ENCODE results near the gene HSPB7. TPM values are rescaled to one million over a fixed set of nuclear protein-coding genes. Genes with fewer than 3 reads are reported as not detected.
"Not testable (repeated sequence)": the region's sequence is repeated elsewhere in the genome, so short reads cannot be mapped to it uniquely, and the experiment has no call there.

HSPB7 gene
- total and polyA plus RNA-seq, 2 of the 8 experiments (the other 6 are each of a cell fraction or from before 2014, with no cell fraction given), result not detected

DNA sequence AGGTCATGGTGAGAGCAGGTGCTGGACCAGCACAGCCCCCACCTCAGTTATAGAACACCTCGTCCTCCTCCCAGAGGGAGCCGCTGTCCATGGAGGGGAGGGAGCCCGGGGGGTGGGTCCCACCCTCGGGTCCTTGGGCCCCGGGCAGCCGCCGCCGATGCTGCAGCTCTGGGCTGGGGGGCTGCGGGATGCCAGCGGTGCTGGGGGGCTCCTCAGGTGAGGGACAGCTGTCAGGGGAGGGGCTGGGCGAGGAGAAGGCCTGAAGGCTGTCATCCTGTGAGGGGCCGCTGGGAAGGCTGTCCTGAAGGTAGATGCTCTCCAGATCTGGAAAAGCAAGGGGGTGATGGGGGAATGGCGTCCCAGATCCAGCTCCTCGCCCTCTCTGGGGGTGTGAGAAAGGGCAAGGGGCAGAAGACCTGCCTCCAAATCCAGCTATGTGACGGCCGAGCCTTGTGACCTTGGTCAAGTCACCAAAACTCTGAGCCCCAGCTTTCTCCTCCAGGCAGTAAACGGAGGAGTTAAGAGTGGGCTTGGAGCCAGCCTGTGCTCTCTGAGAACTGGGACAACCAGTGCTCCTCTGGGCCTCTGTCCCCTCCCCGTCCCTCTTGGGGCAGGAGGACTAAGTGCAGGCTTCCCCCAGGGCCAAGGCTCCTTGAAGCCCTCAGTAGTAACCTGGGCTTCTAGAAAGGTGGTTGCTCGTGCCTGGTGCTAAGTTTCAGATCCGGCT lies 40.7 kb upstream of the HSPB7 start:
- not testable (repeated sequence) for H3K9me3 ChIP-seq (ENCODE audit: insufficient read depth in 2 of 2, low read depth in 1 of 2, low read length in 1 of 2); H3K4me2 ChIP-seq (ENCODE audit: insufficient read depth in 1 of 2, low read depth in 2 of 2, low read length in 2 of 2); H3K9ac ChIP-seq (replicated peaks in 1 of 4; ENCODE audit: extremely low read depth in 1 of 4, low read depth in 3 of 4, low read length in 3 of 4); H2BK20ac ChIP-seq (ENCODE audit: low read length); H4K91ac ChIP-seq (replicated peaks; ENCODE audit: insufficient read length, low read length); H3K79me1 ChIP-seq (ENCODE audit: low read depth, low read length); H3K27me3 ChIP-seq (replicated peaks in 1 of 4; ENCODE audit: control insufficient read depth in 3 of 4, extremely low read depth in 1 of 4, insufficient read depth in 3 of 4, low read length in 3 of 4); H4K5ac ChIP-seq (ENCODE audit: insufficient read length, low read depth, low read length); DNase-seq (ENCODE audit: low read depth in 1 of 2, low spot score in 2 of 2); H2BK5ac ChIP-seq (ENCODE audit: low read depth, low read length); H4K20me1 ChIP-seq (replicated peaks in 1 of 2; ENCODE audit: control insufficient read depth in 1 of 2, insufficient read depth in 2 of 2, low read length in 2 of 2); H3K4ac ChIP-seq (replicated peaks; ENCODE audit: insufficient read length, low read depth, low read length); H2BK120ac ChIP-seq (replicated peaks; ENCODE audit: low read depth, low read length); H2BK12ac ChIP-seq (ENCODE audit: low read depth, low read length); H3K79me2 ChIP-seq (ENCODE audit: control insufficient read depth in 1 of 2, insufficient read depth in 2 of 2, low read length in 2 of 2); H3K27ac ChIP-seq (ENCODE audit: low read depth, low read length); H3K23me2 ChIP-seq (ENCODE audit: low read depth, low read length); H3K4me3 ChIP-seq (ENCODE audit: extremely low read depth in 1 of 4, insufficient read depth in 2 of 4, low read depth in 3 of 4, low read length in 4 of 4); H2AK5ac ChIP-seq (ENCODE audit: low read depth, low read length); FAIRE-seq; H3K18ac ChIP-seq (ENCODE audit: extremely low read depth, low read length); H2BK15ac ChIP-seq (ENCODE audit: low read length); H3K23ac ChIP-seq (ENCODE audit: insufficient read length); H3K56ac ChIP-seq (replicated peaks; ENCODE audit: insufficient read length, low read depth, low read length); H2AFZ ChIP-seq (ENCODE audit: low read length); H3K36me3 ChIP-seq (ENCODE audit: control insufficient read depth in 2 of 4, insufficient read depth in 4 of 4, low read length in 3 of 4); H3K14ac ChIP-seq (ENCODE audit: insufficient read length); H3K4me1 ChIP-seq (replicated peaks in 1 of 4; ENCODE audit: control insufficient read depth in 3 of 4, insufficient read depth in 4 of 4, low read length in 3 of 4); H4K8ac ChIP-seq (ENCODE audit: extremely low read depth, insufficient read depth, low read length)
- 81% methylated on average over 5 of the region's 20 CpGs; no CpG with 5 or more reads in 1 of the 2 experiments for WGBS, 2 experiments (ENCODE audit: extremely low coverage in 1 of 2, insufficient coverage in 1 of 2, insufficient read length in 1 of 2, insufficient replicate concordance in 2 of 2, low coverage in 1 of 2, low lambda C conversion rate in 2 of 2, missing lambda C conversion rate in 1 of 2)
- POLR2A ChIA-PET (ENCODE audit: partially characterized antibody), result interaction anchor here (0.7 to 0.8 kb wide), 2 partner anchors 12 kb away, joined by 3 to 4 read pairs; no protein-coding TSS in a partner anchor
- CTCF ChIA-PET (ENCODE audit: partially characterized antibody), result interaction anchor here (0.6 to 1.2 kb wide), 2 partner anchors 25 to 49 kb away, joined by 3 read pairs; no protein-coding TSS in a partner anchor
